Tibial artery (tissue), 4 donors: ENCODE results near the gene GAN.
A peak's percentile ranks its signal among the peaks of the same experiment; 100 is the strongest.

Experiments used
- DNase-seq, 2 donors: peaks; one replicate each; pipeline ENCODE4 v3.0.0-alpha.2; 2019
- H3K27ac ChIP-seq, 2 donors: fragments of 200-600 bp; sonication (generic) in 1 of 2; 1 replicate in 1 of 2; 2 replicates in 1 of 2; pipeline ENCODE4 v1.5.1; 2018 to 2019; ENCODE audit warnings: mild to moderate bottlenecking in 1 of 2
- H3K27me3 ChIP-seq, 2 donors: fragments of 200-600 bp; sonication (generic) in 1 of 2; one replicate each; pipeline versions ENCODE4 v1.5.1 to v1.6.0; 2016 to 2019
- H3K36me3 ChIP-seq, 3 donors: fragments of 200-600 bp; sonication (generic) in 2 of 3; one replicate each; pipeline ENCODE4 v1.5.1; 2016 to 2019; ENCODE audit warnings: mild to moderate bottlenecking in 2 of 3
- H3K4me1 ChIP-seq, 4 donors: fragments of 200-600 bp; sonication (generic) in 2 of 4; 1 replicate in 3 of 4; 2 replicates in 1 of 4; pipeline ENCODE4 v1.5.1; 2016 to 2019
- H3K4me3 ChIP-seq, 2 donors: fragments of 200-600 bp; sonication (generic) in 1 of 2; 1 replicate in 1 of 2; 2 replicates in 1 of 2; pipeline ENCODE4 v1.5.1; 2018 to 2019; ENCODE audit warnings: mild to moderate bottlenecking in 2 of 2
- H3K9me3 ChIP-seq, 3 donors: fragments of 200-600 bp; sonication (generic) in 1 of 3; one replicate each; pipeline ENCODE4 v1.5.1; 2016 to 2019
- intact Hi-C: fragments of 100-400 bp; cut with DNase I; formaldehyde crosslinking; loops from one replicate; pipeline ENCODE4 v1.15.0; 2023; ENCODE audit warnings: low total_unique reads
- TF ChIP-seq, protein P1 (sequence below), 2 experiments: fragments of 200-600 bp in 1 of 2; fragments of 450-650 bp in 1 of 2; IDR thresholded peaks; one replicate each; pipeline ENCODE4 v1.5.1; 2017 to 2019; ENCODE audit warnings: antibody characterized with exemption in 2 of 2, mild to moderate bottlenecking in 1 of 2, moderate library complexity in 1 of 2

GAN gene, protein sequence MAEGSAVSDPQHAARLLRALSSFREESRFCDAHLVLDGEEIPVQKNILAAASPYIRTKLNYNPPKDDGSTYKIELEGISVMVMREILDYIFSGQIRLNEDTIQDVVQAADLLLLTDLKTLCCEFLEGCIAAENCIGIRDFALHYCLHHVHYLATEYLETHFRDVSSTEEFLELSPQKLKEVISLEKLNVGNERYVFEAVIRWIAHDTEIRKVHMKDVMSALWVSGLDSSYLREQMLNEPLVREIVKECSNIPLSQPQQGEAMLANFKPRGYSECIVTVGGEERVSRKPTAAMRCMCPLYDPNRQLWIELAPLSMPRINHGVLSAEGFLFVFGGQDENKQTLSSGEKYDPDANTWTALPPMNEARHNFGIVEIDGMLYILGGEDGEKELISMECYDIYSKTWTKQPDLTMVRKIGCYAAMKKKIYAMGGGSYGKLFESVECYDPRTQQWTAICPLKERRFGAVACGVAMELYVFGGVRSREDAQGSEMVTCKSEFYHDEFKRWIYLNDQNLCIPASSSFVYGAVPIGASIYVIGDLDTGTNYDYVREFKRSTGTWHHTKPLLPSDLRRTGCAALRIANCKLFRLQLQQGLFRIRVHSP

DNA sequence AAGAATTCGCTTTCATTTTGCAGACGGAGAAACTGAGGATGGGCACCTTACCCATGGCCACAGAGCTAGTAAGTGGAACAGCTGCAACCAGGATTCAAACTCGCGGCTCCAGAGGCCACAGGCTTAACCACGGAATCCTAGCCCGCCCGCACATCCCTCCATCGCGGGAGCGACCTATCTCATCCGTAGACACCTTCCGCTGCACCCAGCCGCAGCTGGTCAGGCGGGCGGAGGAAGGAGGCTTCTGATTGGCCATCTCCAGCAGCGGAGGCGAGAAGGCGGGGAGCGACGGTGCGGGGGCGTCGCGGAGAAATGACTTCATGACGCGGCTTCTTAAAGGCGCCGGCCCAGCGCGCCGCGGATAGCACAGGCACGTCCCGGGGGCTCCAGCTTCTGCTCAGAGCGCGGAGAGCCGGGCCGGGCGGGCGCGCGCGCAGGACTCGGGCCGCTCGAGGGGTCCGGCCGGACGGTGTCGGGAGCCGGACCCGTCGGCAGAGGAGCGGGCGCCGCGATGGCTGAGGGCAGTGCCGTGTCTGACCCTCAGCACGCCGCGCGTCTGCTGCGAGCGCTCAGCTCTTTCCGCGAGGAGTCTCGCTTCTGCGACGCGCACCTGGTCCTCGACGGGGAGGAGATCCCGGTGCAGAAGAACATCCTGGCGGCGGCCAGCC lies at the start of gene GAN:
Gene GAN, plus strand, starts transcription at position 360 of the 668 bp plus-strand sequence. Its CDS starts 152 bp downstream, at position 512.
- DNase-seq: peak; percentile 95 to 96
- Histone ChIP-seq H3K4me1 (peaks cover 0 to 28% (median 20%) of the 10 kb centered on the region in 4 donors), H3K4me3 (peak within 1 kb of the TSS; percentile 87 to 96), H3K27me3 (no peaks in the 10 kb centered on the region), H3K36me3 (no peaks in the 10 kb centered on the region), H3K9me3 (no peaks in the 10 kb centered on the region), H3K27ac (peak within 1 kb of the TSS; percentile 89)
- TF ChIP-seq, protein P1, sequence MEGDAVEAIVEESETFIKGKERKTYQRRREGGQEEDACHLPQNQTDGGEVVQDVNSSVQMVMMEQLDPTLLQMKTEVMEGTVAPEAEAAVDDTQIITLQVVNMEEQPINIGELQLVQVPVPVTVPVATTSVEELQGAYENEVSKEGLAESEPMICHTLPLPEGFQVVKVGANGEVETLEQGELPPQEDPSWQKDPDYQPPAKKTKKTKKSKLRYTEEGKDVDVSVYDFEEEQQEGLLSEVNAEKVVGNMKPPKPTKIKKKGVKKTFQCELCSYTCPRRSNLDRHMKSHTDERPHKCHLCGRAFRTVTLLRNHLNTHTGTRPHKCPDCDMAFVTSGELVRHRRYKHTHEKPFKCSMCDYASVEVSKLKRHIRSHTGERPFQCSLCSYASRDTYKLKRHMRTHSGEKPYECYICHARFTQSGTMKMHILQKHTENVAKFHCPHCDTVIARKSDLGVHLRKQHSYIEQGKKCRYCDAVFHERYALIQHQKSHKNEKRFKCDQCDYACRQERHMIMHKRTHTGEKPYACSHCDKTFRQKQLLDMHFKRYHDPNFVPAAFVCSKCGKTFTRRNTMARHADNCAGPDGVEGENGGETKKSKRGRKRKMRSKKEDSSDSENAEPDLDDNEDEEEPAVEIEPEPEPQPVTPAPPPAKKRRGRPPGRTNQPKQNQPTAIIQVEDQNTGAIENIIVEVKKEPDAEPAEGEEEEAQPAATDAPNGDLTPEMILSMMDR (IDR thresholded peaks at IDR 0.05): no peak
- intact Hi-C loops: loop anchor here (10.0 kb wide), 1 partner anchor 220 kb away; the partner anchor contains the start of gene GCSH

DNA sequence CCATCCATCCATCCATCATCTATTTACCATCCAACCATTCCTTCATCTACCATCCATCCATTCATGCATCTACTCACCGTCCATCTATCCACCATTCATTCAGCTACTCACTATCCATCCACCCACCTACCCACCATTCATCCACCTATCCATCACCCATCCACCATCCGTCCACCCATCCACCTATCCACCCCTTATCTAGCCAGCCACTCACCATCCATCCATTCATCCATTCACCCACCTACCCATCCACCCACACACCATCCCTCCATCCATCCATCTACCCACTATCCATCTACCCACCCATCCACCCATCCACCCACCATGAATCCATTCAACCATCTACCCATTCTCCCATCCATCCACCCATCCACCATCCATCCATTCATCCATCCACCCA lies 49.7 kb upstream of the GAN start:
- TF ChIP-seq, protein P1 (IDR thresholded peaks at IDR 0.05): no peak
- Histone ChIP-seq H3K4me1 (peaks cover 0 to 8% (median 6%) of the 10 kb centered on the region in 4 donors), H3K27me3 (no peaks in the 10 kb centered on the region), H3K36me3 (no peaks in the 10 kb centered on the region), H3K9me3 (no peaks in the 10 kb centered on the region), H3K4me3 (no peak overlapping the region), H3K27ac (no peak overlapping the region)
- intact Hi-C loops: no loop called here
- DNase-seq: no peak

DNA sequence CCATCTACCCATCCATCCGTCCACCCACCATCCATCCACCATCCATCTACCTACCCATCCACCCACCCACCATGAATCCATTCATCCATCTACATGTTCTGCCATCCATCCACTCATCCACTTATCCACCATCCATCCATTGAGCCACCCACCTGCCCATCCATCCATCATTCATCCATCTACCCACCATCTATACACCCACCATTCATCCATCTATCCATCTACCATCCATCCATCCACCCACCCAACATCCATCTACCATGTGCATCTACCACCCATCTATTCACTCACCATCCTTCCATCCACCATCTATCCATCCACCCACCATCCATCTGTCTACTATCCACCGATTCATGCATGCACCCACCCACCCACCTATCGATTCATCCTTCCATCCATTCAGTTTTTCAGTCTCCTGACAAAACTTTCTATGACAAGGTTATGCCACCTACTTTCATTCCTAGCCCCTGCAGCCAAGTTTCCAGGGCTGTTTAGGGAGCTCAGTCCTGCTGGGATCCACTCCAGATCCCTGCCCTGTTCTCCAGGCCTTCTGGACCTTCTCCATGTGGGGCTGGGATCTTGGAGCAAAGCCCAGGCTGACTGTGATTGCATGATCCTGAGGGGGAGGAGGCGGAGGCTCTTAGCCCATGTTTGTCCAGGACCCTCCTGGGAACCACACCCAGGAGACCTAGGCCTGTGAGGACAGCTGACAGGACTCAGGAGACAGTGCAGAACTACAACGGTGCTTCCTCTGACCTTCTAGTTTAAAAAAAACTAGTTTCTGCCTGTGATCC lies 48.9 kb upstream of the GAN start:
- DNase-seq: peak; percentile 61 to 79
- Histone ChIP-seq H3K27me3 (no peaks in the 10 kb centered on the region), H3K4me3 (no peak overlapping the region), H3K27ac (no peak overlapping the region), H3K4me1 (peaks cover 0 to 8% (median 6%) of the 10 kb centered on the region in 4 donors), H3K36me3 (no peaks in the 10 kb centered on the region), H3K9me3 (no peaks in the 10 kb centered on the region)
- TF ChIP-seq, protein P1 (IDR thresholded peaks at IDR 0.05): no peak
- intact Hi-C loops: no loop called here

DNA sequence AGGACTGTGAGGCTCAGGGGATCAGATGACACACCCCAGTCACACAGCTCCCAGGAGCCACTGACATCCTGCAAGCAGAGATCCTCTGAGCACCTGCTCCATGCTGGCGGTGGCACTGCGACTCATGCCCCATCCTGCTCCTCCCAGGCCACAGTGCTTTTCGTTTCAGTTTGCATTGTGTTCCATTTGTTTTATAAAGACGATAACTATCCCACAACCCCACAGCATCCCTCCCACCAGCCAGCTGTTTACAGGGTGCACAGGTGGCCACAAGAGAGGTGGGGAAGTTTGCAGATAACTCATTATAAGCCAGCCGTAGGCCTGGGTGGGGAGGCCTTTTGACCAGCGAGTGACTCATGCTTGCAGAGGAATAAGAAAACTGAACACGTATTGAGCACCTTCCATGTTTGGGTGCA lies 48.1 kb upstream of the GAN start:
- peaks cover 0 to 8% (median 6%) of the 10 kb centered on the region in 4 donors for H3K4me1 ChIP-seq
- H3K27me3 ChIP-seq: no peaks in the 10 kb centered on the region
- H3K9me3 ChIP-seq: no peaks in the 10 kb centered on the region
- no peak overlapping the region for H3K27ac ChIP-seq
- intact Hi-C loops: no loop called here
- no peak overlapping the region for H3K4me3 ChIP-seq
- DNase-seq: no peak
- no peaks in the 10 kb centered on the region for H3K36me3 ChIP-seq
- TF ChIP-seq, protein P1 (IDR thresholded peaks at IDR 0.05): no peak

DNA sequence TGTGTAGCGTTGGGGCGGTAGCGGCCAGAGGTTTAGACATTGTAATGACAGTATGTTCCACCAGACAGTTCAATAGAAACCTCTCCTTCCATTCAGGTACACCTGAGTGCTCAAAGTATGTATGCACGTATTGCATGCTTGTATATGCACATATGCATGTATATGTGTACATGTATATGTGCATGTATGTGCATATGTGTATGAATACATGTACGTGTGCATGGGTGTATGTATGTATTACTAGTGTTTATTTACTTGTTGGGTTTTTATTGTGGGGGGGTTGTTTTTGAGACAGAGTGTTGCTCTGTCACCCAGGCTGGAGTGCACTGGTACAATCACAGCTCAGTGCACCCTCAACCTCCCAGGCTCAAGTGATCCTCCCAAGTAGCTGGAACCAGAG lies 46.3 kb upstream of the GAN start:
- no peak overlapping the region for H3K4me3 ChIP-seq
- H3K27me3 ChIP-seq: no peaks in the 10 kb centered on the region
- DNase-seq: no peak
- intact Hi-C loops: no loop called here
- TF ChIP-seq, protein P1 (IDR thresholded peaks at IDR 0.05): no peak
- H3K36me3 ChIP-seq: no peaks in the 10 kb centered on the region
- peaks cover 0 to 8% (median 6%) of the 10 kb centered on the region in 4 donors for H3K4me1 ChIP-seq
- no peaks in the 10 kb centered on the region for H3K9me3 ChIP-seq
- no peak overlapping the region for H3K27ac ChIP-seq
